ENCODE data around the gene CSTB.

CSTB gene

GRCh38 chr21:43750339-43751033 is 25.6 kb downstream of the CSTB start:
- no peak for DNase-seq (ENCODE audit: low read depth, low spot score)

GRCh38 chr21:43749651-43750262 is 26.4 kb downstream of the CSTB start:
- no peak for DNase-seq (ENCODE audit: low read depth, low spot score)

- DNase-seq (ENCODE audit: low read depth, low spot score): no peak
Measured at GRCh38 chr21:43748622-43749021, 27.5 kb downstream of the CSTB start.

- no peak for DNase-seq (ENCODE audit: low read depth, low spot score)
Measured at GRCh38 chr21:43745772-43746517, 30.2 kb downstream of the CSTB start.

- DNase-seq (ENCODE audit: low read depth, low spot score): no peak
Measured at GRCh38 chr21:43744725-43745124, 31.4 kb downstream of the CSTB start.

- DNase-seq (ENCODE audit: low read depth, low spot score): no peak
Measured at GRCh38 chr21:43743947-43744346, 32.2 kb downstream of the CSTB start.

- DNase-seq (ENCODE audit: low read depth, low spot score): peak; percentile 28
Measured at GRCh38 chr21:43741423-43742096, 34.5 kb downstream of the CSTB start.

GRCh38 chr21:43740497-43741156 is 35.5 kb downstream of the CSTB start:
- peak; percentile 70 for DNase-seq (ENCODE audit: low read depth, low spot score)

GRCh38 chr21:43739621-43740435 is 36.3 kb downstream of the CSTB start:
- no peak for DNase-seq (ENCODE audit: low read depth, low spot score)

- DNase-seq (ENCODE audit: low read depth, low spot score): no peak
Measured at GRCh38 chr21:43737158-43737950, 38.8 kb downstream of the CSTB start.

GRCh38 chr21:43736224-43736883 is 39.8 kb downstream of the CSTB start:
- DNase-seq (ENCODE audit: low read depth, low spot score): no peak

GRCh38 chr21:43735236-43736091 is 40.6 kb downstream of the CSTB start:
- DNase-seq (ENCODE audit: low read depth, low spot score): no peak

- DNase-seq (ENCODE audit: low read depth, low spot score): no peak
Measured at GRCh38 chr21:43734928-43735229, 41.2 kb downstream of the CSTB start.

- DNase-seq (ENCODE audit: low read depth, low spot score): no peak
Measured at GRCh38 chr21:43734131-43734927, 41.8 kb downstream of the CSTB start.

- DNase-seq (ENCODE audit: low read depth, low spot score): no peak
Measured at GRCh38 chr21:43733529-43734071, 42.5 kb downstream of the CSTB start.

- no peak for DNase-seq (ENCODE audit: low read depth, low spot score)
Measured at GRCh38 chr21:43733060-43733459, 43.0 kb downstream of the CSTB start.

GRCh38 chr21:43731891-43732711 is 44.0 kb downstream of the CSTB start:
- DNase-seq (ENCODE audit: low read depth, low spot score): no peak

All from ELF-1 (cell line).